BJ (cell line): ENCODE measurements around the gene ZNF562. TPM values are rescaled to one million over a fixed set of nuclear protein-coding genes. Genes with fewer than 3 reads are reported as not detected.
"Not testable (repeated sequence)": the region's sequence is repeated elsewhere in the genome, so short reads cannot be mapped to it uniquely, and the experiment has no call there.

ENCODE experiments used
- CTCF ChIA-PET: fragments of 350-600 bp; formaldehyde crosslinking; extraction: SDS; loops from one replicate; lab custom pipeline; 2021; ENCODE audit warnings: antibody characterized with exemption, inconsistent platforms; lab: Yijun Ruan, JAX
- POLR2A ChIA-PET: fragments of 300-600 bp; sonication (Branson Sonifier 250); formaldehyde crosslinking; extraction: SDS; loops from one replicate; lab custom pipeline; 2021; ENCODE audit warnings: antibody characterized with exemption; lab: Charles Lee
- DNase-seq: peaks from one replicate; pipeline ENCODE4 v3.0.0-alpha.2; 2011; ENCODE audit warnings: low read depth
- H3K27me3 ChIP-seq: 2 replicates; pipeline ENCODE4 v1.6.0; 2011; ENCODE audit warnings: low read length; ENCODE audit not compliant: control insufficient read depth, insufficient read depth
- H3K36me3 ChIP-seq: 2 replicates; pipeline ENCODE4 v1.5.1; 2011; ENCODE audit warnings: low read length; ENCODE audit not compliant: control insufficient read depth, insufficient read depth
- H3K4me3 ChIP-seq: 2 replicates; pipeline ENCODE4 v1.5.1; 2011; ENCODE audit warnings: low read depth, mild to moderate bottlenecking, control low read depth, low read length
- CTCF ChIP-seq: IDR thresholded peaks from 2 replicates; pipeline ENCODE4 v1.5.1; 2011; ENCODE audit warnings: low read depth, mild to moderate bottlenecking, control low read depth, inconsistent platforms, low read length, moderate library complexity; ENCODE audit not compliant: insufficient read depth
- polyA plus RNA-seq: library from polyadenylated mRNA; depleted of rRNA; stranded (reverse); fragments of >200 nt; gene quantifications from 2 replicates; pipeline ENCODE4 v1.2.3, GENCODE V29; 2011

The ZNF562 gene
- polyA plus RNA-seq, 1 experiment = 6.3 TPM

GRCh38 chr19:9658769-9659168, 16.1 kb downstream of the ZNF562 start:
- Histone ChIP-seq H3K27me3 (no peaks in the 10 kb centered on the region), H3K36me3 (peaks cover 11% of the 10 kb centered on the region), H3K4me3 (no peak overlapping the region)
- no peak for TF ChIP-seq CTCF
- no peak for DNase-seq
- POLR2A ChIA-PET = no interaction called here
- CTCF ChIA-PET = interaction anchor here (1.7 kb wide), 1 partner anchor 34 kb away, joined by 4 read pairs; no protein-coding TSS in a partner anchor

- CTCF ChIA-PET, DNase-seq, POLR2A ChIA-PET, H3K27me3 ChIP-seq, H3K4me3 ChIP-seq: not testable (repeated sequence)
- peaks cover 20% of the 10 kb centered on the region for H3K36me3 ChIP-seq
Observed at GRCh38 chr19:9653066-9653555, 21.8 kb downstream of the ZNF562 start.

- H3K27me3 ChIP-seq, CTCF ChIA-PET, POLR2A ChIA-PET, DNase-seq, H3K4me3 ChIP-seq: not testable (repeated sequence)
- H3K36me3 ChIP-seq = peaks cover 22% of the 10 kb centered on the region
Observed at GRCh38 chr19:9651464-9651863, 23.4 kb downstream of the ZNF562 start.

GRCh38 chr19:9650345-9650744, 24.6 kb downstream of the ZNF562 start:
- POLR2A ChIA-PET = no interaction called here
- no peak overlapping the region for H3K4me3 ChIP-seq
- TF ChIP-seq CTCF = no peak

GRCh38 chr19:9645472-9645871, 29.4 kb downstream of the ZNF562 start:
- no peak for TF ChIP-seq CTCF

More at GRCh38 chr19:9650345-9650744, 24.6 kb downstream of the ZNF562 start:
- peaks cover 22% of the 10 kb centered on the region for H3K36me3 ChIP-seq
- DNase-seq = no peak
- no peaks in the 10 kb centered on the region for H3K27me3 ChIP-seq
- CTCF ChIA-PET = no interaction called here

GRCh38 chr19:9644472-9644871, 30.4 kb downstream of the ZNF562 start:
- TF ChIP-seq CTCF = no peak
- CTCF ChIA-PET = interaction anchor here (1.1 to 1.8 kb wide), 2 partner anchors 19 to 151 kb away, joined by 3 to 8 read pairs; no protein-coding TSS in a partner anchor
- H3K36me3 ChIP-seq = peaks cover 1% of the 10 kb centered on the region; the same call in 1 of the 2 replicates
- no peaks in the 10 kb centered on the region for H3K27me3 ChIP-seq
- no peak overlapping the region for H3K4me3 ChIP-seq
- no peak for DNase-seq
- POLR2A ChIA-PET = no interaction called here

More at GRCh38 chr19:9645472-9645871, 29.4 kb downstream of the ZNF562 start:
- H3K36me3 ChIP-seq = 0 out of 2 replicates have a peak, but pooled peaks cover 1% of the 10 kb centered on the region
- CTCF ChIA-PET = interaction anchor here (1.1 to 1.8 kb wide), 2 partner anchors 20 to 150 kb away, joined by 3 to 8 read pairs; no protein-coding TSS in a partner anchor
- no peaks in the 10 kb centered on the region for H3K27me3 ChIP-seq
- DNase-seq = no peak
- H3K4me3 ChIP-seq = no peak overlapping the region
- POLR2A ChIA-PET = no interaction called here
